Activated naive CD4-positive, alpha-beta T cell treated with anti-CD3 and anti-CD28 coated beads for 36 hours (primary cell): ENCODE measurements around the gene PLPP7. TPM values are rescaled to one million over a fixed set of nuclear protein-coding genes. Genes with fewer than 3 reads are reported as not detected.
"Not testable (repeated sequence)": the region's sequence is repeated elsewhere in the genome, so short reads cannot be mapped to it uniquely, and the experiment has no call there.

Experiments used
- CTCF ChIA-PET: fragments of 350-600 bp; sonication (Branson Sonifier 250); formaldehyde crosslinking; loops from one replicate; lab custom pipeline; 2021; ENCODE audit warnings: antibody characterized with exemption; lab: Charles Lee
- DNase-seq: peaks from one replicate; pipeline ENCODE4 v3.0.0-alpha.2; 2020
- H3K27ac Mint-ChIP-seq: one replicate; pipeline ENCODE4 v1.8.0; 2021; ENCODE audit warnings: mild to moderate bottlenecking, mixed read lengths
- H3K27me3 Mint-ChIP-seq: one replicate; pipeline ENCODE4 v1.8.0; 2021; ENCODE audit warnings: low read depth, mixed read lengths
- H3K36me3 Mint-ChIP-seq: one replicate; pipeline ENCODE4 v1.8.0; 2021; ENCODE audit warnings: low read depth, mixed read lengths
- H3K4me1 Mint-ChIP-seq: one replicate; pipeline ENCODE4 v1.8.0; 2021; ENCODE audit warnings: low read depth, mixed read lengths
- H3K4me3 Mint-ChIP-seq: one replicate; pipeline ENCODE4 v1.8.0; 2021; ENCODE audit warnings: mild to moderate bottlenecking, moderate library complexity, mixed read lengths
- H3K9me3 Mint-ChIP-seq: one replicate; pipeline ENCODE4 v1.8.0; 2021; ENCODE audit warnings: mixed read lengths
- intact Hi-C: fragments of 100-400 bp; cut with micrococcal nuclease; formaldehyde crosslinking; loops from one replicate; pipeline ENCODE4 v1.15.1; 2023
- total RNA-seq, 2 experiments: library from RNA; stranded (reverse); gene quantifications; one replicate each; pipeline ENCODE4 v1.2.3, GENCODE V29; 2021

Gene PLPP7
- total RNA-seq, 2 experiments from 2014 or later = 0.25 to 0.26 TPM

GRCh38 chr9:131258698-131259431, 30.7 kb upstream of the PLPP7 start:
- CTCF ChIA-PET = no interaction called here
- intact Hi-C loops = no loop called here
- Mint-ChIP-seq H3K9me3 (no peaks in the 10 kb centered on the region), H3K27me3 (no peaks in the 10 kb centered on the region), H3K4me1 (peaks cover 54% of the 10 kb centered on the region), H3K4me3 (no peak overlapping the region), H3K36me3 (peaks cover 27% of the 10 kb centered on the region), H3K27ac (peak overlapping the region; percentile 46)
- DNase-seq = no peak

GRCh38 chr9:131259432-131259898, 30.1 kb upstream of the PLPP7 start:
- peaks cover 28% of the 10 kb centered on the region for H3K36me3 Mint-ChIP-seq
- peak; percentile 2 for DNase-seq
- CTCF ChIA-PET = no interaction called here
- H3K27ac Mint-ChIP-seq = peak overlapping the region; percentile 50
- H3K9me3 Mint-ChIP-seq = no peaks in the 10 kb centered on the region
- H3K4me3 Mint-ChIP-seq = no peak overlapping the region
- H3K27me3 Mint-ChIP-seq = no peaks in the 10 kb centered on the region
- intact Hi-C loops = no loop called here
- peaks cover 56% of the 10 kb centered on the region for H3K4me1 Mint-ChIP-seq

- Mint-ChIP-seq H3K4me1 (peaks cover 60% of the 10 kb centered on the region), H3K36me3 (peaks cover 28% of the 10 kb centered on the region), H3K27ac (peak overlapping the region; percentile 18), H3K27me3 (no peaks in the 10 kb centered on the region), H3K4me3 (no peak overlapping the region), H3K9me3 (no peaks in the 10 kb centered on the region)
- intact Hi-C loops = no loop called here
- CTCF ChIA-PET = no interaction called here
- no peak for DNase-seq
These were observed 29.5 kb upstream of the PLPP7 start for GRCh38 chr9:131259916-131260597.

- intact Hi-C loops = no loop called here
- CTCF ChIA-PET = no interaction called here
- Mint-ChIP-seq H3K27me3 (no peaks in the 10 kb centered on the region), H3K27ac (no peak overlapping the region), H3K9me3 (no peaks in the 10 kb centered on the region), H3K36me3 (peaks cover 28% of the 10 kb centered on the region), H3K4me1 (peaks cover 64% of the 10 kb centered on the region), H3K4me3 (no peak overlapping the region)
- DNase-seq = no peak
These were observed 28.6 kb upstream of the PLPP7 start for GRCh38 chr9:131260751-131261452.

- Mint-ChIP-seq H3K27me3 (no peaks in the 10 kb centered on the region), H3K36me3 (peaks cover 30% of the 10 kb centered on the region), H3K4me1 (peaks cover 73% of the 10 kb centered on the region), H3K4me3 (peak overlapping the region; percentile 13), H3K27ac (peak overlapping the region; percentile 81), H3K9me3 (no peaks in the 10 kb centered on the region)
- CTCF ChIA-PET = no interaction called here
- DNase-seq = no peak
- intact Hi-C loops = no loop called here
These were observed 27.0 kb upstream of the PLPP7 start for GRCh38 chr9:131262327-131263032.

- H3K36me3 Mint-ChIP-seq = peaks cover 30% of the 10 kb centered on the region
- peaks cover 69% of the 10 kb centered on the region for H3K4me1 Mint-ChIP-seq
- H3K27me3 Mint-ChIP-seq, DNase-seq, intact Hi-C loops, CTCF ChIA-PET, H3K9me3 Mint-ChIP-seq: not testable (repeated sequence)
- peak overlapping the region; percentile 13 for H3K4me3 Mint-ChIP-seq
- H3K27ac Mint-ChIP-seq = peak overlapping the region; percentile 81
These were observed 26.5 kb upstream of the PLPP7 start for GRCh38 chr9:131263033-131263343.

GRCh38 chr9:131263701-131264100, 25.8 kb upstream of the PLPP7 start:
- intact Hi-C loops = no loop called here
- CTCF ChIA-PET = interaction anchor here (1.2 to 1.3 kb wide), 3 partner anchors 9 to 85 kb away, joined by 3 to 4 read pairs (median 4); no protein-coding TSS in a partner anchor
- H3K4me1 Mint-ChIP-seq = peaks cover 71% of the 10 kb centered on the region

GRCh38 chr9:131264231-131264630, 25.3 kb upstream of the PLPP7 start:
- Mint-ChIP-seq H3K4me1 (peaks cover 73% of the 10 kb centered on the region), H3K27me3 (no peaks in the 10 kb centered on the region), H3K4me3 (peak overlapping the region; percentile 76), H3K36me3 (peaks cover 29% of the 10 kb centered on the region), H3K27ac (peak overlapping the region; percentile 99), H3K9me3 (no peaks in the 10 kb centered on the region)
- intact Hi-C loops = no loop called here
- peak; percentile 59 for DNase-seq
- CTCF ChIA-PET = interaction anchor here (0.6 to 1.3 kb wide), 4 partner anchors 9 to 88 kb away, joined by 3 to 5 read pairs (median 4); no protein-coding TSS in a partner anchor

More at GRCh38 chr9:131263701-131264100, 25.8 kb upstream of the PLPP7 start:
- H3K9me3 Mint-ChIP-seq = no peaks in the 10 kb centered on the region
- peak overlapping the region; percentile 76 for H3K4me3 Mint-ChIP-seq
- no peak for DNase-seq
- peaks cover 29% of the 10 kb centered on the region for H3K36me3 Mint-ChIP-seq
- no peaks in the 10 kb centered on the region for H3K27me3 Mint-ChIP-seq
- H3K27ac Mint-ChIP-seq = peak overlapping the region; percentile 99

- Mint-ChIP-seq H3K4me3 (peak overlapping the region; percentile 76), H3K36me3 (peaks cover 24% of the 10 kb centered on the region), H3K27me3 (no peaks in the 10 kb centered on the region), H3K9me3 (no peaks in the 10 kb centered on the region), H3K4me1 (peaks cover 77% of the 10 kb centered on the region), H3K27ac (peak overlapping the region; percentile 99)
- peak; percentile 80 for DNase-seq
- CTCF ChIA-PET = interaction anchor here (1.0 to 2.3 kb wide), 5 partner anchors 10 to 86 kb away, joined by 3 to 12 read pairs (median 4); no protein-coding TSS in a partner anchor
- intact Hi-C loops = loop anchor here (1.0 to 5.0 kb wide), 4 partner anchors 8 to 1866 kb away; partner anchors contain the start of gene SETX
These were observed 23.0 kb upstream of the PLPP7 start for GRCh38 chr9:131266266-131267229.

- Mint-ChIP-seq H3K27me3 (no peaks in the 10 kb centered on the region), H3K27ac (peak overlapping the region; percentile 99), H3K36me3 (peaks cover 39% of the 10 kb centered on the region), H3K9me3 (no peaks in the 10 kb centered on the region), H3K4me1 (peaks cover 56% of the 10 kb centered on the region), H3K4me3 (peak overlapping the region; percentile 96)
- CTCF ChIA-PET = interaction anchor here (0.7 to 2.3 kb wide), 7 partner anchors 14 to 104 kb away, joined by 3 to 12 read pairs (median 4); no protein-coding TSS in a partner anchor
- peak; percentile 81 for DNase-seq
- intact Hi-C loops = loop anchor here (1.0 to 10.0 kb wide), 7 partner anchors 14 to 1436 kb away; partner anchors contain the start of genes C9orf78, NUP214 and USP20
These were observed 19.1 kb upstream of the PLPP7 start for GRCh38 chr9:131270171-131271015.
